OCI-LY1 (cell line): ENCODE measurements around the gene SLCO3A1.

ENCODE experiments used
- EZH2 ChIP-seq: fragments of 200-600 bp; sonication (generic), shearing (Covaris generic); IDR thresholded peaks from 2 replicates; pipeline ENCODE4 v1.8.0; 2017; ENCODE audit warnings: borderline replicate concordance, mixed run types, mild to moderate bottlenecking, antibody characterized with exemption, low read length, moderate library complexity, mixed read lengths
- TF ChIP-seq, protein P1 (sequence below): fragments of 200-600 bp; sonication (generic), shearing (Covaris generic); IDR thresholded peaks from 2 replicates; pipeline ENCODE4 v1.5.1; 2017; ENCODE audit warnings: mild to moderate bottlenecking, antibody characterized with exemption, low read length, moderate library complexity, mixed read lengths

DNA sequence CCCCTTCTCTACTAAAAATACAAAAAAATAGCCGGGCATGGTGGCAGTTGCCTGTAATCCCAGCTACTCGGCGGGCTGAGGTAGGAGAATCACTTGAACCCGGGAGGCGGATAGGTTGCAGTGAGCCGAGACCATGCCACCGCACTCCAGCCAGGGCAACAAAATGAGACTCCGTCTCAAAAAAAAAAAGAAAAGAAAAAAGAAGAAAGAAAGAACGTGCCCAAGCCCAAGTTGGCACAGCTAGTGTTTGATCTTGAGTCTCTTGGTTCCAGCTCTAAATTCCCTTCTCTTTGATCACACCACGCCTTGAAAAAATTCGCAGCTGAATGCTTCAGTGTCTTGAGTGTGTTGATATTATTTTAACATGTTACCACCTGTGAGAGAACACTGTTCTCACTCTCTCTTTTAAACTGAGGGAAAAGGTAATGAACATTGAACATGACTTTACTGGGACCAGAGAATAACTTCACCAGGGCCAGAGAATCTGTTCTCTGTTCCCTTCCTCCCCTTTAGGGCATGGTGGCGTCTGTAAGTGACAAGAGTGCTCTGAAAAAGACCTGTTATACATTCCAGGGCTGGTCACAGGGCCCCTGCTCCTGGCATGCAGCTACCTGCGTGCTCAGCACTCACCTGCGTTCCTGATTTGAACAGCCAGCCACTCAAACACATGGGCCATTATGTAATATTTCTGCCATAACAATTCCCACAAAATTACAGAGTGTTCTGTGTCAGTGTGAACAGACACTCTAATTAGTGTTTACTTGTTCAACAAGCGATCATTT lies 19.0 kb downstream of the SLCO3A1 start:
- TF ChIP-seq, protein P1, sequence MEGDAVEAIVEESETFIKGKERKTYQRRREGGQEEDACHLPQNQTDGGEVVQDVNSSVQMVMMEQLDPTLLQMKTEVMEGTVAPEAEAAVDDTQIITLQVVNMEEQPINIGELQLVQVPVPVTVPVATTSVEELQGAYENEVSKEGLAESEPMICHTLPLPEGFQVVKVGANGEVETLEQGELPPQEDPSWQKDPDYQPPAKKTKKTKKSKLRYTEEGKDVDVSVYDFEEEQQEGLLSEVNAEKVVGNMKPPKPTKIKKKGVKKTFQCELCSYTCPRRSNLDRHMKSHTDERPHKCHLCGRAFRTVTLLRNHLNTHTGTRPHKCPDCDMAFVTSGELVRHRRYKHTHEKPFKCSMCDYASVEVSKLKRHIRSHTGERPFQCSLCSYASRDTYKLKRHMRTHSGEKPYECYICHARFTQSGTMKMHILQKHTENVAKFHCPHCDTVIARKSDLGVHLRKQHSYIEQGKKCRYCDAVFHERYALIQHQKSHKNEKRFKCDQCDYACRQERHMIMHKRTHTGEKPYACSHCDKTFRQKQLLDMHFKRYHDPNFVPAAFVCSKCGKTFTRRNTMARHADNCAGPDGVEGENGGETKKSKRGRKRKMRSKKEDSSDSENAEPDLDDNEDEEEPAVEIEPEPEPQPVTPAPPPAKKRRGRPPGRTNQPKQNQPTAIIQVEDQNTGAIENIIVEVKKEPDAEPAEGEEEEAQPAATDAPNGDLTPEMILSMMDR: no peak
- TF ChIP-seq EZH2: no peak
